HEK293 (cell line): Measurements from ENCODE around the gene PDZD2.

Source experiments
- CTCF ChIA-PET: fragments of 350-600 bp; formaldehyde crosslinking; extraction: SDS; loops from one replicate; lab custom pipeline; 2021; ENCODE audit warnings: antibody characterized with exemption; lab: Yijun Ruan, JAX
- POLR2A ChIA-PET: fragments of 300-600 bp; formaldehyde crosslinking; extraction: SDS; loops from one replicate; lab custom pipeline; 2020; ENCODE audit warnings: antibody characterized with exemption, inconsistent platforms; lab: Yijun Ruan, JAX
- H3K27ac ChIP-seq: fragments of 200-500 bp; sonication (Bioruptor generic); 2 replicates; pipeline ENCODE4 v1.5.1; 2014; ENCODE audit warnings: low read depth, low read length, control low read depth, inconsistent platforms; ENCODE audit errors: extremely low read depth
- H3K36me3 ChIP-seq, 2 experiments: fragments of 200-500 bp in 1 of 2; sonication (Bioruptor generic) in 1 of 2; 1 replicate in 1 of 2; 2 replicates in 1 of 2; pipeline ENCODE4 v1.5.1; 2014 to 2017; ENCODE audit warnings: inconsistent platforms in 2 of 2, low read length in 2 of 2; ENCODE audit not compliant: control insufficient read depth in 2 of 2, insufficient read depth in 1 of 2
- H3K4me1 ChIP-seq: fragments of 200-500 bp; sonication (Bioruptor generic); 2 replicates; pipeline ENCODE4 v1.5.1; 2014; ENCODE audit warnings: mild to moderate bottlenecking, low read length, inconsistent platforms; ENCODE audit not compliant: control insufficient read depth, insufficient read depth
- H3K4me3 ChIP-seq: 2 replicates; pipeline ENCODE4 v1.5.1; 2011; ENCODE audit warnings: low read depth, mild to moderate bottlenecking, control low read depth, low read length, moderate library complexity
- H3K9me3 ChIP-seq: fragments of 200-500 bp; sonication (Bioruptor generic); 2 replicates; pipeline ENCODE4 v1.5.1; 2014; ENCODE audit warnings: low read depth, low read length, inconsistent platforms; ENCODE audit not compliant: control insufficient read depth, insufficient read depth
- BCL11A ChIP-seq: fragments of 450-650 bp; formaldehyde crosslinking; IDR thresholded peaks from 2 replicates; pipeline ENCODE4 v1.5.1; 2016; ENCODE audit warnings: low read depth, missing biosample characterization, missing genetic modification characterization
- GFI1B ChIP-seq: fragments of 450-650 bp; formaldehyde crosslinking; IDR thresholded peaks from 2 replicates; pipeline ENCODE4 v1.5.1; 2016; ENCODE audit warnings: missing biosample characterization, missing genetic modification characterization
- HIC1 ChIP-seq: fragments of 450-650 bp; formaldehyde crosslinking; IDR thresholded peaks from 2 replicates; pipeline ENCODE4 v1.5.1; 2016; ENCODE audit warnings: missing biosample characterization, missing genetic modification characterization
- KLF17 ChIP-seq: fragments of 450-650 bp; formaldehyde crosslinking; IDR thresholded peaks from 2 replicates; pipeline ENCODE4 v1.5.1; 2016; ENCODE audit warnings: missing biosample characterization, missing genetic modification characterization
- OVOL3 ChIP-seq: fragments of 450-650 bp; formaldehyde crosslinking; IDR thresholded peaks from 2 replicates; pipeline ENCODE4 v1.5.1; 2016; ENCODE audit warnings: missing biosample characterization, missing genetic modification characterization
- PRDM1 ChIP-seq: fragments of 450-650 bp; formaldehyde crosslinking; IDR thresholded peaks from 2 replicates; pipeline ENCODE4; 2016; ENCODE audit warnings: missing biosample characterization, missing genetic modification characterization
- RBAK ChIP-seq: fragments of 450-650 bp; formaldehyde crosslinking; IDR thresholded peaks from 2 replicates; pipeline ENCODE4 v1.5.1; 2016; ENCODE audit warnings: missing biosample characterization, missing genetic modification characterization
- TCF7L2 ChIP-seq: IDR thresholded peaks from 2 replicates; pipeline ENCODE4 v1.6.1; 2011; ENCODE audit warnings: low read depth, mild to moderate bottlenecking, inconsistent platforms, low read length, moderate library complexity, borderline replicate concordance
- WT1 ChIP-seq: fragments of 450-650 bp; formaldehyde crosslinking; IDR thresholded peaks from 2 replicates; pipeline ENCODE4 v1.5.1; 2016; ENCODE audit warnings: missing biosample characterization, missing genetic modification characterization
- ZFP3 ChIP-seq: fragments of 450-650 bp; formaldehyde crosslinking; IDR thresholded peaks from 2 replicates; pipeline ENCODE4 v1.5.1; 2016; ENCODE audit warnings: low read depth, missing biosample characterization, missing genetic modification characterization
- ZNF10 ChIP-seq: fragments of 450-650 bp; formaldehyde crosslinking; IDR thresholded peaks from 2 replicates; pipeline ENCODE4 v1.5.1; 2017; ENCODE audit warnings: missing biosample characterization, missing genetic modification characterization
- ZNF214 ChIP-seq: fragments of 450-650 bp; formaldehyde crosslinking; IDR thresholded peaks from 2 replicates; pipeline ENCODE4 v1.5.1; 2017; ENCODE audit warnings: missing biosample characterization, mild to moderate bottlenecking, missing genetic modification characterization, borderline replicate concordance
- ZNF248 ChIP-seq: fragments of 450-650 bp; formaldehyde crosslinking; IDR thresholded peaks from 2 replicates; pipeline ENCODE4 v1.5.1; 2017; ENCODE audit warnings: missing biosample characterization, missing genetic modification characterization
- ZNF366 ChIP-seq: fragments of 450-650 bp; formaldehyde crosslinking; conservative IDR thresholded peaks from 2 replicates; pipeline ENCODE4 v1.5.1; 2016; ENCODE audit warnings: missing biosample characterization, missing genetic modification characterization
- ZNF555 ChIP-seq: fragments of 450-650 bp; formaldehyde crosslinking; conservative IDR thresholded peaks from 2 replicates; pipeline ENCODE4 v1.5.1; 2017; ENCODE audit warnings: missing biosample characterization, mild to moderate bottlenecking, missing genetic modification characterization, inconsistent platforms
- ZNF600 ChIP-seq: fragments of 450-650 bp; formaldehyde crosslinking; IDR thresholded peaks from 2 replicates; pipeline ENCODE4 v1.5.1; 2016; ENCODE audit warnings: missing biosample characterization, missing genetic modification characterization
- ZNF792 ChIP-seq: fragments of 450-650 bp; formaldehyde crosslinking; IDR thresholded peaks from 2 replicates; pipeline ENCODE4 v1.5.1; 2016; ENCODE audit warnings: missing biosample characterization, missing genetic modification characterization
- TF ChIP-seq, protein P1 (sequence below): fragments of 450-650 bp; formaldehyde crosslinking; IDR thresholded peaks from 2 replicates; pipeline ENCODE4 v1.5.1; 2016; ENCODE audit warnings: missing biosample characterization, missing genetic modification characterization
- TF ChIP-seq, protein P2 (sequence below): fragments of 450-650 bp; formaldehyde crosslinking; IDR thresholded peaks from 2 replicates; pipeline ENCODE4 v1.5.1; 2016; ENCODE audit warnings: missing biosample characterization, missing genetic modification characterization
- TF ChIP-seq, protein P3 (sequence below): IDR thresholded peaks from 2 replicates; pipeline ENCODE4 v1.6.1; 2011; ENCODE audit warnings: mild to moderate bottlenecking, low read depth, low read length, borderline replicate concordance
- TF ChIP-seq, protein P4 (sequence below): fragments of 450-650 bp; formaldehyde crosslinking; IDR thresholded peaks from 2 replicates; pipeline ENCODE4 v1.5.1; 2017; ENCODE audit warnings: missing biosample characterization, missing genetic modification characterization

The PDZD2 gene

DNA sequence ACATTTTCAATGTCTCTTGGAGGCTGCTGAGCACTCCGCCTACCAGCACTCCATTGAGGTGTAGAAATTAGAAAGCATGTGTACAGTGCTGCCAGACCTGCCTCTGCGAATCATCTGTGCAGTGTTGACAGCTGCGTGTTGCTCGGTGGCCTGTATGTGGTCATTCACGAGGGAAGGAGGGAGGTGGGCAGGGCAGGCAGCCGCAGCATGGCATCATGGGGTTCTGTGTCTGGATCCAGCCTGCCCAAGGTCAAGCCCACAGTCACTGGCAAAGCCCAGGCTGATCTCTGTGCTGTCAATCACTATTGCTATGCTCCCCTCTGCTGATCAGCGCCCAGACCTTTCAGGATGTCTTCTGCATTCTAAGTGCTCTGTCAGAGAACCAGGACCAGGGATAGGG, 8.0 kb upstream of the PDZD2 start:
- Histone ChIP-seq H3K4me1 (0 out of 2 replicates have a peak, but pooled peaks cover 5% of the 10 kb centered on the region), H3K9me3 (no peaks in the 10 kb centered on the region), H3K4me3 (no peak overlapping the region), H3K27ac (no peak overlapping the region), H3K36me3 (no peaks in the 10 kb centered on the region)
- TF ChIP-seq, protein P1, sequence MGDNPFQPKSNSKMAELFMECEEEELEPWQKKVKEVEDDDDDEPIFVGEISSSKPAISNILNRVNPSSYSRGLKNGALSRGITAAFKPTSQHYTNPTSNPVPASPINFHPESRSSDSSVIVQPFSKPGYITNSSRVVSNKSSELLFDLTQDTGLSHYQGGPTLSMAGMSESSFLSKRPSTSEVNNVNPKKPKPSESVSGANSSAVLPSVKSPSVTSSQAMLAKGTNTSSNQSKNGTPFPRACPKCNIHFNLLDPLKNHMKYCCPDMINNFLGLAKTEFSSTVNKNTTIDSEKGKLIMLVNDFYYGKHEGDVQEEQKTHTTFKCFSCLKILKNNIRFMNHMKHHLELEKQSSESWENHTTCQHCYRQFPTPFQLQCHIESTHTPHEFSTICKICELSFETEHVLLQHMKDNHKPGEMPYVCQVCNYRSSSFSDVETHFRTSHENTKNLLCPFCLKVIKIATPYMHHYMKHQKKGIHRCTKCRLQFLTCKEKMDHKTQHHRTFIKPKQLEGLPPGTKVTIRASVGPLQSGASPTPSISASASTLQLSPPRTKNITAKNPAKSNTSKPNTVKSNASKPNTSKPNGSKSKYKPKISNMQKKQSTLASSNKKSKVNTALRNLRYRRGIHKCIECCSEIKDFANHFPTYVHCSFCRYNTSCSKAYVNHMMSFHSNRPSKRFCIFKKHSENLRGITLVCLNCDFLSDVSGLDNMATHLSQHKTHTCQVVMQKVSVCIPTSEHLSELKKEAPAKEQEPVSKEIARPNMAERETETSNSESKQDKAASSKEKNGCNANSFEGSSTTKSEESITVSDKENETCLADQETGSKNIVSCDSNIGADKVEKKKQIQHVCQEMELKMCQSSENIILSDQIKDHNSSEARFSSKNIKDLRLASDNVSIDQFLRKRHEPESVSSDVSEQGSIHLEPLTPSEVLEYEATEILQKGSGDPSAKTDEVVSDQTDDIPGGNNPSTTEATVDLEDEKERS (tag by site-specific recombination), result no peak
- TF ChIP-seq TCF7L2 (no peak), BCL11A (tag by site-specific recombination) (no peak), ZNF555 (tag by site-specific recombination) (no peak), KLF17 (tag by site-specific recombination) (no peak), ZFP3 (tag by site-specific recombination) (no peak), ZNF600 (no peak)
- TF ChIP-seq, protein P2, sequence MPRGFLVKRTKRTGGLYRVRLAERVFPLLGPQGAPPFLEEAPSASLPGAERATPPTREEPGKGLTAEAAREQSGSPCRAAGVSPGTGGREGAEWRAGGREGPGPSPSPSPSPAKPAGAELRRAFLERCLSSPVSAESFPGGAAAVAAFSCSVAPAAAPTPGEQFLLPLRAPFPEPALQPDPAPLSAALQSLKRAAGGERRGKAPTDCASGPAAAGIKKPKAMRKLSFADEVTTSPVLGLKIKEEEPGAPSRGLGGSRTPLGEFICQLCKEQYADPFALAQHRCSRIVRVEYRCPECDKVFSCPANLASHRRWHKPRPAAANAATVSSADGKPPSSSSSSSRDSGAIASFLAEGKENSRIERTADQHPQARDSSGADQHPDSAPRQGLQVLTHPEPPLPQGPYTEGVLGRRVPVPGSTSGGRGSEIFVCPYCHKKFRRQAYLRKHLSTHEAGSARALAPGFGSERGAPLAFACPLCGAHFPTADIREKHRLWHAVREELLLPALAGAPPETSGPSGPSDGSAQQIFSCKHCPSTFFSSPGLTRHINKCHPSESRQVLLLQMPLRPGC (tag by site-specific recombination), result no peak
- ChIA-PET POLR2A (no interaction called here), CTCF (no interaction called here)

DNA sequence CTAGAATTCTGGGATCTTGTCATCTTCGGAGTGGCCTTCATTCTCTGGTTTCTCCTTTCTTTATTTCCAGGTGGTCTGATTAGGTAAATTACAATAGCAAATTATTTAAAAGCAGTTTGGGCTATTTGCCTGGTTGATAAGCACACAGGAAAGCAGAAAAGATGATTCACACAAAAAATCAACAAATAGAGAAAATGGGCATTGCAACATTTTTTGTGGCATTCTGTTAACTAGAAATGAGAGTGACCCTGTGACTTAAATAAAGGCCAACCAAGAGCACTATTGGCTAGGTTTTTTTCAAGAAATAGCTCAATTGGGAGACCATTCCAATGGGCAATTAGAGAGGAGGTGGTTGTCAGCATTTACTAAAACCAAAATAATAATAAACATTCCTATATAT, 6.5 kb upstream of the PDZD2 start:
- H3K27ac ChIP-seq, result no peak overlapping the region
- H3K4me3 ChIP-seq, result no peak overlapping the region
- CTCF ChIA-PET, result no interaction called here
- H3K36me3 ChIP-seq, result no peaks in the 10 kb centered on the region
- H3K9me3 ChIP-seq, result no peaks in the 10 kb centered on the region
- POLR2A ChIA-PET, result no interaction called here
- TF ChIP-seq PRDM1 (tag by site-specific recombination) (no peak), RBAK (tag by site-specific recombination) (no peak)
- TF ChIP-seq, protein P3, sequence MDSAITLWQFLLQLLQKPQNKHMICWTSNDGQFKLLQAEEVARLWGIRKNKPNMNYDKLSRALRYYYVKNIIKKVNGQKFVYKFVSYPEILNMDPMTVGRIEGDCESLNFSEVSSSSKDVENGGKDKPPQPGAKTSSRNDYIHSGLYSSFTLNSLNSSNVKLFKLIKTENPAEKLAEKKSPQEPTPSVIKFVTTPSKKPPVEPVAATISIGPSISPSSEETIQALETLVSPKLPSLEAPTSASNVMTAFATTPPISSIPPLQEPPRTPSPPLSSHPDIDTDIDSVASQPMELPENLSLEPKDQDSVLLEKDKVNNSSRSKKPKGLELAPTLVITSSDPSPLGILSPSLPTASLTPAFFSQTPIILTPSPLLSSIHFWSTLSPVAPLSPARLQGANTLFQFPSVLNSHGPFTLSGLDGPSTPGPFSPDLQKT, result no peak
- TF ChIP-seq, all 188 proteins: peak for 0
- H3K4me1 ChIP-seq, result no peaks in the 10 kb centered on the region

DNA sequence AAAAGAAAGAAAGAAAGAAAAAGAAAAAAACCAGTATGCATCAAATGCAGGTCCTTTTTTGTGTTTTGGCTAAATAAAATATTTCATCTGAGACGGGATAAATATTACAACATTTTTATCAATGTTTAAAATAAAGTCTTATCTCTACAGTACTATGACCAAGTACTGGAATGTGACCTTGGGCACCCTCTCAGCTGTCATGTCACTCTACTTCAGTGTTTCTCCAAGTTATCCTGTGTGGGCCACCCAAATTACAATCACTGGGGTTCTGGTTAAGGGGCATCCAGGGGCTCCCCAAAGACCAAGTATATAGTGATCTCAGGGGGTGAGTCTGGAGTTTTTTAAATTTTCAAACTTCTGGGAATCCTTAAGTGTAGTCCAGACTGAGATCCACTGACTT, 3.5 kb upstream of the PDZD2 start:
- H3K36me3 ChIP-seq, result no peaks in the 10 kb centered on the region
- H3K27ac ChIP-seq, result no peak overlapping the region
- TF ChIP-seq ZNF214 (tag by site-specific recombination) (no peak), TCF7L2 (no peak), ZNF248 (tag by site-specific recombination) (no peak), HIC1 (tag by site-specific recombination) (no peak), ZNF10 (tag by site-specific recombination) (no peak), GFI1B (no peak), WT1 (tag by site-specific recombination) (no peak), ZNF792 (tag by site-specific recombination) (no peak), OVOL3 (tag by site-specific recombination) (no peak), ZNF366 (tag by site-specific recombination) (no peak)
- TF ChIP-seq, protein P4, sequence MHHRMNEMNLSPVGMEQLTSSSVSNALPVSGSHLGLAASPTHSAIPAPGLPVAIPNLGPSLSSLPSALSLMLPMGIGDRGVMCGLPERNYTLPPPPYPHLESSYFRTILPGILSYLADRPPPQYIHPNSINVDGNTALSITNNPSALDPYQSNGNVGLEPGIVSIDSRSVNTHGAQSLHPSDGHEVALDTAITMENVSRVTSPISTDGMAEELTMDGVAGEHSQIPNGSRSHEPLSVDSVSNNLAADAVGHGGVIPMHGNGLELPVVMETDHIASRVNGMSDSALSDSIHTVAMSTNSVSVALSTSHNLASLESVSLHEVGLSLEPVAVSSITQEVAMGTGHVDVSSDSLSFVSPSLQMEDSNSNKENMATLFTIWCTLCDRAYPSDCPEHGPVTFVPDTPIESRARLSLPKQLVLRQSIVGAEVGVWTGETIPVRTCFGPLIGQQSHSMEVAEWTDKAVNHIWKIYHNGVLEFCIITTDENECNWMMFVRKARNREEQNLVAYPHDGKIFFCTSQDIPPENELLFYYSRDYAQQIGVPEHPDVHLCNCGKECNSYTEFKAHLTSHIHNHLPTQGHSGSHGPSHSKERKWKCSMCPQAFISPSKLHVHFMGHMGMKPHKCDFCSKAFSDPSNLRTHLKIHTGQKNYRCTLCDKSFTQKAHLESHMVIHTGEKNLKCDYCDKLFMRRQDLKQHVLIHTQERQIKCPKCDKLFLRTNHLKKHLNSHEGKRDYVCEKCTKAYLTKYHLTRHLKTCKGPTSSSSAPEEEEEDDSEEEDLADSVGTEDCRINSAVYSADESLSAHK (tag by site-specific recombination), result no peak
- no peak overlapping the region for H3K4me3 ChIP-seq
- no peaks in the 10 kb centered on the region for H3K9me3 ChIP-seq
- CTCF ChIA-PET, result no interaction called here
- H3K4me1 ChIP-seq, result peaks cover 9% of the 10 kb centered on the region
- POLR2A ChIA-PET, result no interaction called here
